ENCODE results near the gene SHLD1.
"Not testable (repeated sequence)": the region's sequence is repeated elsewhere in the genome, so short reads cannot be mapped to it uniquely, and the experiment has no call there.

The SHLD1 gene

DNA sequence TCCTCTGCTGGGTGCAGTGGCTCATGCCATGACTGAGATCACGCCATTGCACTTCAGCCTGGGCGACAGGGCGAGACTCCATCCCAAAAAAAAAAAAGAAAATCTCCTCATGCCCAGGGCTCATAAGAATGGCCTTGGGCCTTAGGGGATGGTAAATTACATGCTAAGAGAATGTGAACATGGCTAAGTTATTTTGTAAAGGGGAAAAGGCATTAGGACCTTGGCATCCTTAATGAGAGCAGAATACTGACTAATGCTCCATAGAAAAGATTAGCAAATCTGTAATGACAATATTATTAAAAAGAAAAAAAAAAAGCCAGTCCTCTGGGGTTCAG, 12.6 kb upstream of the SHLD1 start:
- no peak for DNase-seq

DNA sequence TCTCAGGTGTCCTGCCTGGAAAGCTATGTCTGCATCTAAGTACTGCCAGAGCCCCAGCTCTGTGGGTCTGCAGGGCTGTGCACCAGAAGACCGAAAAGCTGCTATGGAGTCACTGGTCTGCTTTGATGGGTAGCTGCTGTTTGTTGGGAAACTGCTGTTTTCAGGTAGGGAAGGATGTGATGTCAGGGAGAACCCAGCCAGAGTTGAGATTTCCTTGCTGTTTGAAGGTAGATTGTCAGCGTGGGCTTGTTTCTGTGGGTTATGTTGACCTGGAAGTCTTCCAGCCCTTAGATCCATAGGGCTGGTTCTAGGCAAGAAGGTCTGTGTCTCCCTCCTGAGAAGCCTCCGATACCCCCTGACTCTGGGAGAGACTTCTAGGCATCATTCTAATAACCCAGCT, 12.2 kb upstream of the SHLD1 start:
- no peak for DNase-seq

DNA sequence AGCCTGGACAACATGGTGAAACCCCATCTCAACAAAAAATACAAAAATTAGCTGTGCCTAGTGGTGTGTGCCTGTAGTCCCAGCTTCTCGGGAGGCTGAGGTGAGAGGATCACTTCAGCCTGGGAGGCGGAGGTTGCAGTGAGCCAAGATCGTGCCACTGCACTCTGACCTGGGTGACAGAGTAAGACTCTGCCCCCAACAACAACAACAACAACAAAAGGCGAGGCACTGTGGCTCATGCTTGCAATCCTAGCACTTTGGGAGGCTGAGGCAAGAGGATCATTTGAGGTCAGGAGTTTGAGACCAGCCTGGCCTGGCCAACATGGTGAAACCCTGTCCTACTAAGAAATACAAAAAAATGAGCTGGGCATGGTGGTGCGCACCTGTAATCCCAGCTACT, 9.6 kb upstream of the SHLD1 start:
- DNase-seq = not testable (repeated sequence)

DNA sequence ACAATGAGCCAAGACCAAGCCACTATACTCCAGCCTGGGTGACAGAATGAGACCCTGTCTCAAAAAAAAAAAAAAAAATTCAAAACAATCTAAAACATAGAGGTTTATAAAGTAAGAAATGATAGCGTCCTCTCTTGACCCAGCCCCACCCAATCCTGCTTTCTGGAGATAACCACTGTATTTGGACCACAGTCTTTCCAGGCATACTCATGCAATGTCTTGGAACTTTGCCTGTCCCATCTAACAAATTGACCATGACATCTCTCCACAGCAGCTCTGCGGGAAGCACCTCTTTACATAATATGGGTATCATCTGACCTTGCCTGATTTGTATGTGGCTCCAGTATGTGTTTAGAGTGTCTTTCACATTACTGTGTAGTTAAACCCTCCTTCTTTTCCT, 9.1 kb upstream of the SHLD1 start:
- no peak for DNase-seq

DNA sequence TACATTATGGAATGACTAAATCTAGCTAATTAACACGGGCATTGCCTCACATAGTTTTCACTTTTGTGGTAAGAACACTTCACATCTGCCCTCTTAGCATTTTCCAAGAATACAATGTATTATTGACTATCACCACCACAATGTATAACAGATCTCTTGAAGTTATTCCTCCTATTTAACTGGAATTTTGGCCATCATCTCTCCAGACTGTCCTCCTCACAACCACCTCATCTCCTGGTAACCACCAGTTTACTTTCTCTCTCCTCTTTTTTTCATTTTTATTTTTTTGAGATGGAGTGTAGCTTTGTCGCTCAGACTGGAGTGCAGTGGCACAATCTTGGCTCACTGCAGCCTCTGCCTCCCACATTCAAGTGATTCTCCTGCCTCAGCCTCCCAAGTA, 8.2 kb upstream of the SHLD1 start:
- DNase-seq = no peak

DNA sequence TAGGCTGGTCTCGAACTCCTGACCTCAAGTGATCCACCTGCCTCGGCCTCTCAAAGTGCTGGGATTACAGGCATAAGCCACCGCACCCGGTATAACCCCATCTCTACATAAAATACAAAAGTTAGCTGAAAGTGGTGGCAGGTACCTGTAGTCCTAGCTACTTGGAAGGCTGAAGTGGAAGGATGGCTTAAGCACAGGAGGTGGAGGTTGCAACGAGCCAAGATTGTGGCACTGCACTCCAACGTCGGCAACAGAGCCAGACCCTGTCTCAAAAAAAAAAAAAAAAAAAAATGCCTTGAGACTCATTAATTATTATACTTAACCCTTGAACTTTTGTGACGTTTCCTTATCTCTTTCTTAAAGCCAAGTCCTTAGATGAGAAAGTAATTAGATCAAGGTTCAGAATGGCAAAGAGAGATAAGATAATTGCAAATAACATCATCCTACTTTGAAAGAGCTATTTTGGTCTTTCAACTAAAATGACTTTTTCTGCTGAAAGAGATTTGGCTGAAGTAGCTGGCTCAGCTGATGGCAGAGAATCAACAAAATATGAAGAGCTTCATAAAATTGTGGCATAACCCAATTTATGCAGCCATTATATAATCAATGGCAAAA, 4.7 kb upstream of the SHLD1 start:
- DNase-seq = no peak

DNA sequence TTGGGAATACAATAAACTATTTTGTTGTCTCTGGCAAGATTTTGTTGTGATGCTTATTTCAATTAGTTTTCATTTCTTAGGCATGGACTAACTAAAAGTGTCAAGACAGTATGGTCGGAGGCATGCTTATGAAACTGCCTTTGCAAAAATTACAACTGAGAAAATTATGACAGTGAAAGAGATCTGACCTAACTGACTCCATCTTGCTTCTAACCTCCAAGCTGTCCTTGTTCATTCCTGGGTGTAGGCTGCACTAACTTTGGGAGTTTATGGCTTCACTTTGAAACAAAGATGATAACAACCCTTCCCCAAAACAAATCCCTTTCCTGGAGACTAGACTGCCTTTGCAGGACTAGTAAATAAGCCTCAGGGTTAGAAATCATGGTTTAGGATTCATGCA, 4.1 kb upstream of the SHLD1 start:
- no peak for DNase-seq

DNA sequence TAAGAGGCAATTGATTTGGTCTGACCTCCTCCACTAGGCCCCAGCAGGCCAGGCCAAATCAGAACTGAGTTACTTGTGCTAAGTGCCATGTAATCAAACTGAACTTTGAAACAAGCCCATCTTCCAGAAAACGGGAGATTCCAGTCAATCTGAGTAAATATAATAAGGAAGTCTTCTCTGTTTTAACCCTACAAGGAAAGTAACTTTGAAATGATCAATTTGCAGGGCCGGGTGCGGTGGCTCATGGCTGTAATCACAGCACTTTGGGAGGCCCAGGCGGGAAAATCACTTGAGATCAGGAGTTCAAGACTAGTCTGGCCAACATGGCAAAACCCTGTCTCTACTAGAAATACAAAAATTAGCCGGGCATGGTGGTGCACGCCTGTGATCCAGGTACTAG, 2.0 kb upstream of the SHLD1 start:
- no peak for DNase-seq

DNA sequence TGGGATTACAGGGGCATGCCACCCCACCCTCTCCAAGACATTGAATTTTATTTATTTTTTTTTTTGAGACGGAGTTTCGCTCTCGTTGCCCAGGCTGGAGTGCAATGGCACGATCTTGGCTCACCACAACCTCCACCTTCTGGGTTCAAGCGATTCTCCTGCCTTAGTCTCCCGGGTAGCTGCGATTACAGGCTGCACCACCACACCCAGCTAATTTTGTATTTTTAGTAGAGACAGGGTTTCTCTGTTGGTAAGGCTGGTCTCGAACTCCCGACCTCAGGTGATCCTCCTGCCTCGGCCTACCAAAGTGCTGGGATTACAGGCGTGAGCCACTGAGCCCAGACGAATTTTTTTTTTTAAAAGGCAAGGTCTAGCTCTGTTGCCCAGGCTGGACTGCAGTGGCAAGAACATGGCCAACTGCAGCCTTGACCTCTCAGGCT, 669 bp upstream of the SHLD1 start:
- not testable (repeated sequence) for DNase-seq

DNA sequence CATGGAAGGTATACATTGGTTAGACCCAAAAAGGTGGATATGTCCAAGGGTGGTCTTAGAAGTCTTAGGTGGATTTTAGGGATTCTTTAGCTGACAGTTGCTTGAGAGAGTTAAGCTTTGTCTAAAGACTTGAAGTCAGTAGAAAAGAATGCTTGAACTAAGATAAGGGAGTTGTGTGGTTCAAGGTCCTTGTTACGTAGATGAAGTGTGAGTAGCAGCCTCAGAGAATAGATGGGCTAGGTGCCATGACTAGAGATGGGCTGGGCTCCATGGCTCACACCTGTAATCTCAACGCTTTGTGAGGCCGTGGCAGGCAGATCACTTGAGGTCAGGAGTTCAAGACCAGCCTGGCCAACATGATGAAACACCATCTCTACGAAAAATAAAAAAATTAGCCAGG, 1.7 kb downstream of the SHLD1 start:
- no peak for DNase-seq

DNA sequence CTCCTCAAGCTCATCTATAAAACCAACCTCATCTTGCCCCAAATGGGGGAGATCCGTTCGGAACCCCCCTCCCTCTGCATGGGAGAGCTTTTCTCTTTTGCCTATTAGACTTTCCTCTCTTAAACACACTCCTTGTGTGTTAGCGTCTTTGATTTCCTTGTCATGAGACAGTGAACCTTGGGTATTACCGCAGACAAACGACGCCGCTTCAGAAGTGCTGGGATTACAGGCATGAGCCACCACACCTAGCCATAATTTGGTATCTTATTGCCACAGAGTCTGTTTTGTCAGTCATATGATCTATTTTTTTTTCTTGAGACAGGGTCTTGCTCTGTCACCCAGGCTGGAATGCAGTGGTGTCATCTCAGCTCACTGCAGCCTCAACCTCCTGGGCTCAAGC, 3.6 kb downstream of the SHLD1 start:
- no peak for DNase-seq

DNA sequence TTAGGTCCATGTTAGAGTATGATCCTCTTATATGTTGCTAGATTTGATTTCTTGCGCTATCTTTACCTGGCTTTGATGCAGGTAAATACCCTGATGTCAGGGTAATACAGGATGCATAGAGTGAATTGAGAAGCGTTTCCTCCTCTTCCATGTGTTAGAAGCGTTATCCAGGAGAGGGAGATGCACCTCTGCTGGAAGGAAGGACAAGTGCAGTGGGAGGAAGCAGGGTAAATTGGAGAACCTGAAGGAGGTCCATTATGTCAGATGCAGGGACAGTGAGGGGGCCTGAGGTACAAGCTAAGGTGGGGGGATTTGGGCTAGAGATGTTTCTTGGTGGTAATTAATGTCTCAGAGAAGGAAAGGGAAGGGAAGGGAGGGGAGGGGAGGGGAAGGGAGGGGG, 7.7 kb downstream of the SHLD1 start:
- DNase-seq = no peak

DNA sequence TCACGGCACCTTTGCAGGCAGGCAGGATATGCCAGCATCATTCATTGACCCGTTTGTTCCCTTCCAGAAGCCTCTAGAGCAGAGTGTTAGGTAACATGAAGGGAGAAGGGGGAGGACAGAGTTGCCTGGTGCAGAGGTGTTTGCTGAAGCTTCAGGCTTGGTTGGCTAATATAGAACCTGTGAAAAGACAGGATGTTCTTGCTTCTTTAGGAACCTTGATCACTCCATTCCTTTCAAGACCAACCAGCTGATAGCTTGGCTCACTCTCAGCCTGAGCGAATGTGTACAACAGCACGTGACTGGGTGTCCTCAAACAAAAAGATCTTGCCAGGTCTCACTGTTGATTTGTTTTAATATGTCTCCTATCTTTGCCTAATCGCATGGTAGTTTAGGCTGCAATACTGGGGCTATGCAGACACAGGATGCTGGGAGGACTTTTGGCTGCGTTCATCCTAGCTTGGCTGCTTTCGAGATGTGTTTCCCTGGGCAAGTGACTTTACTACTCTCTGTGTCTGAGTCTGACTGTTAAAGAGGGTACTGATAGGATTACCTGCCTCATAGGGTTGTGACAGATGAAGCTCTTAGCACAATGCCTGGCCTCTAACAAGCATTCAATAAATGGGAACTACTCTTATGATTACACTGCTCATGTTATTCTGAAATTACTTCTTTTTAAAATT, 16.0 kb downstream of the SHLD1 start:
- DNase-seq = no peak

DNA sequence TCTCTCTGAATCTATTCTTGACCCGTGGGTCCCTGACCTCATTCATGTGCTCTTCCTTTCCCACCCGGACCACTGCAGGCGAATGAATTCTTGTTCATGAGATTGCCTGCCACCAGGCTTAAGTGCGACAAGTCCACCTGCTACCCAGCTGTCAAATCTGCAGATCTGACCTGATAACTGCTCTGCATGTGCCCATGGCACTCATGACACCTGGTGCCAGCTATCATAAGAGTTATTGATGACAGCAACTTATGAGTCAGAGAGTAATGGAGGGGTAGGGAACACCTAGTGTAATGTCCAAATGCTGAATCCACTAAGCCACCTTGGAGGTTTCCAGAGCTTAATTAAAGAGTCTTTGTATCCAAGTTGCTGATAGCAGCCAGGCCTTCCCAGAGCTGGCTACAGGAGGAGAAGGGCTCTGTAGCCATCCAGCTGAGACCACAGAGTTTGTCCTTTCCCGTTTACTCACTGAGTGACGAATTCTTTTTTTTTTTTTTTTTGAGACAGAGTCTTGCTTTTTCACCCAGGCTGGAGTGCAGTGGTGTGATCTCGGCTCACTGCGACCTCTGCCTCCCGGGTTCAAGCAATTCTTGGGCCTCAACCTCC, 17.4 kb downstream of the SHLD1 start:
- no peak for DNase-seq

DNA sequence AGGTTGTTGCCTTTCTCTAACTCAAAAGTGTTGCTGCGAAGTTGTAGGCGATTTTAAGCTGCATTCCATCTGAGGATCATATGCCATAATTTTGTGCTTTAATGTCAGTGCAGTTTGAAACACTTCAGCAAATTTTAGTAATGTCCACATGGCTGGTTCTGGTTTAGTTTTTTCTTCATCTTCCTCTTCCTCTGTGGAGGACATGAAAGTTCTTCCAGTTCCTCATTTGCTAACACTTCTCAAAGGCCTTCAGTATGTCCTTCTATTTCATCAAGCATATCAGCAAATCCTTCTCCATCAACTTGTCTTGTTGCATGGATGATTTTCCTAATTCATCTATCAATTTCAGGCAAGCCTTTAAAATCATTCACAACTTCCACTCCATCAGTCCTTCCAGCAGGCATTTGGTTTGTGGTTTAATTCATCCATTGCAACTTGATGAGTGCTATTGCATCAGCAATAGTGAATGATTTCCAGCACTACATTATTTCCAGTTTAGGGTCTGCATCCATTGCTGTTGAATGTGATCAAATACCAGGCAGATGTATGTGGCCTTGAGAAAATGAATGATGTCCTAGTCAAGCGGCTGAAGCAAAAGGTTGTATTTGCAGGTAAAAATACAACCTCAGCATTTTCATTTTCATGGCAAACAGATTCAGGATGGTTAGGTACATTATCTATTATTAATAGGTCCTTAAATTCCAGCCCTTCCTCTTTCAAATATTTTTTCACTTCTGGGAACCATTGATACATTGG, 20.2 kb downstream of the SHLD1 start:
- DNase-seq = no peak

DNA sequence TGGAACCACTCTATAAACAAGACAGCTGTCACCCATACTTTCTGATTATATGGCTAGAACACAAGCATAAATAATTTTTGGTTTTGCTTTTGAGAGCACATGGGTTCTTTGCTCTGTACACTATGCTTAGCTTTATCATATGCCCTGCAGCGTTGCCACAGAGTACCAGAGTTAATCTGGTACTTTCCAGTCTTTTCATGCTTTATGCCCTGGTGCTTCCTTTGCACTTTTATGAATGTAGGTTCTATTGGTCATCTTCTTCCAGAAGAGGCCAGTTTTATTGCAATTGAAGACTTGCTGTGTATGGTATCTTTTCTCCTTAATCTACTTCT, 20.8 kb downstream of the SHLD1 start:
- no peak for DNase-seq

DNA sequence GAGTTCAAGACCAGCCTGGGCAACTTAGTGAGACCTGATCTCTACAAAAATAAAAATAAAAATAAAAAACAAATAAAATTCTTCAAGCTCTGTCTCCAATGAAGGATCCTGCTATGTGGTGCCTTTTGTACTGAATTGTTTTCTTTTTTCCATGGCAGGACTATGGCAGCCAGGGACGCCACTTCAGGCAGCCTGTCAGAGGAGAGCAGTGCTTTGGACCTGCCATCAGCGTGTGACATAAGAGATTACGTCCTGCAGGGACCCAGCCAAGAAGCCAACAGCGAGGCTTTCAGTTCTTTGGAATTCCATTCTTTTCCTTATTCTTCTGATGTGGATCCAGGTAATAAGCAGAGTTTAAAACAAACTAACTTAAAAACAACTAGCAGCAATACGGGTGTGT, 22.5 kb downstream of the SHLD1 start:
- DNase-seq = no peak

DNA sequence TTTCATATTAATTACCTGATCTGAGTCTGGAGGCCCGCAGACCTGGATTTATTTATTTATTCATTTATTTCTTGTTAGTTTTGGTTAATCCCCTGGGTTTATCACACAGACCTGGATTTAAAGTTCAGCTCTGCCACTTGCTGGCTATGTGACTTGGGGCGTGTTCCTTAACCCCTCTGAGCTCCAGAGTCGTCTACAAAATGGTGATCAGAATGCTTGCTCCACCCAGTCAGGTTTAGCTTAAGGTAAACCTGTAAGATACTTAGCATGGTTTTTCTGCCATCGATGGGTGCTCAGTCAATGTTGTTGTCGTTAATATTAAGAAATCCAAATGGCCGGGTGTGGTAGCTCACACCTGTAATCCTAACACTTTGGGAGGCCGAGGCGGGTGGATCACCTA, 23.4 kb downstream of the SHLD1 start:
- no peak for DNase-seq

DNA sequence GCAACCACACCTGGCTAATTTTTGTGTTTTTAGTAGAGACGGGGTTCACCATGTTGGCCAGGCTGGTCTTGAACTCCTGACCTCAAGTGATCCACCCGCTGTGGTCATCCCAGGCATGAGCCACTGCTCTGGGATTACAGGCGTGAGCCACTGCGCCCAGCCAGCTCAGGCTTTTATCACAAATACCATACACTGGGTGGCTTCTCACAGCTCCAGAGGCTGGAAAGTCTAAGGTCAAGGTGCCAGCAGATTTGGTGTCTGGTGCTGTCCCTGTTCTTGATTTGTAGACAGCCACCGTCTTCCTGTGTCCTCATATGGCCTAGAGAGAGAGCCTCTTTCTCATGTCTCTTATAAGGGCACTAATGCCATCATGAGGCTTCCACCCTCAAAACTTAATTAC, 25.9 kb downstream of the SHLD1 start:
- DNase-seq = no peak

DNA sequence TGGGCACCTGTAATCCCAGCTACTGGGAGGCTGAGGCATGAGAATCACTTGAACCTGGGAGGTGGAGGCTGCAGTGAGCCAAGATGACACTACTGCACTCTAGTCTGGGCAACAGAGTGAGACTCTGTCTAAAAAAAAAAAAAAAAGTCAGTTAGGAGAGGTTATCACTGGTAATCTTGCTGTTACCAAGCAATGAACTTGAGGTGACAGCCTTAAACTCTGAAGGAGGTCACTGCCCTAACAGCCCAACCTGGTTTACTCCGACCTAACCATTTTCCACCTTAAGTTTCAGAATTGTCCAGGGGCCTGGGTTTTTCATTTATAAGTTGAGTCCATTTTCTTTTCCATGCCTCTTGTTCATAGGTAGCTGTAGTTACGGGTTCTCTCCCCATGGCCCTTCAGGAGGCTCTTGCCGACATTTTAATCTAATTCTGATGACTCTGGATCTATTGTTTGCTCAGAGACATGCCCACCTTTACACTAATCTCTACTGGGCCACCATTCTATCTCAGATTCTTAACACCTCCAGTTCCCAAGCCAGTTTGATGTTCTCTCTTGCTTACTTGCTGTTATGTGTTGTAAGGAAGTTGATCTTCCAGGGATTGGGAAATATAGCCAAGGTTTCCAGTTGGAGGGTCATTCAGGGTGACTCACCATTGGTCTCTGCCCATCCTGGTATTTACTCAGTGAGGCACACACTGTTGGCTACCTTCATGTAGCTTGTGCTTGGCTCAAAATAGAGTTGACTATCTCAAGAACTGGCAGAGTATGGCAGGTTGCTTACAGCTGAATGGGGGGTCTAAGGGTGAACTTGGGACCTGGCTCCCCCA, 29.1 kb downstream of the SHLD1 start:
- no peak for DNase-seq

DNA sequence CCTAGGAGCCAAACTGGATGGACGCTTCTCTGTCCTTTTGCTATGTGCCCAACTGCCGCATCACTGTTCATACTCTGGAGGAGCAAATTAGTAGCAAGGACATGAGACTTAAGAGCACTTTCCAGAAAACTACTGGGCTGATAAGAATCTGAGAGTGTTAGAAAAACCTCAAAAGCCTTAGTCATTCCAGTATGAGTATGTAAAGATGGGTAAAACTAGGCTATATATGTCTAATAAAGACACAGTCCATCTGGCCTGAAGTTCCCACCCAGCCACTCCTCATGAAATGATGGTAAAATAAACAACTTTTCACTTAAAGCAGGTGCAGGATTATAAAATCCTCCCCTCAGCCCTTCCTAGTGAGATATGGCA, 30.6 kb downstream of the SHLD1 start:
- DNase-seq = no peak

DNA sequence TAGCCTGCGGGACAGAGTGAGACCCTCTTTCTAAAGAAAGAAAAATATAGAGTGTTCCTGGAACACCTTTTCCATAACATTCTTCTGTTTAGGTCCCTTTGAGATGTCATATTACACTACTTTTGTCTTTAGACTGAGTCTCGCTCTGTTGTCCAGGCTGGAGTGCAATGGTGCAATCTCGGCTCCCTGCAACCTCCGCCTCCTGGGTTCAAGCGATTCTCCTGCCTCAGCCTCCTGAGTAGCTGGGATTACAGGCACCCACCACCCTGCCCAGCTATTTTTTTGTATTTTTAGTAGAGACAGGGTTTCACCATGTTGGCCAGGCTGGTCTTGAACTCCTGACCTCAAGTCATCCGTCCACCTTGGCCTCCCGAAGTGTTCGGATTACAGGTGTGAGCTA, 31.2 kb downstream of the SHLD1 start:
- DNase-seq = not testable (repeated sequence)

Measured in cortex of kidney (tissue), 1 donor.